C4-2B (cell line): ENCODE measurements around the gene SUCO.

Experiments
- H3K27ac ChIP-seq: fragments of 450-650 bp; 2 replicates; pipeline ENCODE4 v1.5.1; 2017
- ZFX ChIP-seq: fragments of 450-650 bp; IDR thresholded peaks from 2 replicates; pipeline ENCODE4 v1.6.1; 2017
- TF ChIP-seq, protein P1 (sequence below): fragments of 450-650 bp; conservative IDR thresholded peaks from 2 replicates; pipeline ENCODE4 v1.5.1; 2017; ENCODE audit warnings: mild to moderate bottlenecking

SUCO gene

DNA sequence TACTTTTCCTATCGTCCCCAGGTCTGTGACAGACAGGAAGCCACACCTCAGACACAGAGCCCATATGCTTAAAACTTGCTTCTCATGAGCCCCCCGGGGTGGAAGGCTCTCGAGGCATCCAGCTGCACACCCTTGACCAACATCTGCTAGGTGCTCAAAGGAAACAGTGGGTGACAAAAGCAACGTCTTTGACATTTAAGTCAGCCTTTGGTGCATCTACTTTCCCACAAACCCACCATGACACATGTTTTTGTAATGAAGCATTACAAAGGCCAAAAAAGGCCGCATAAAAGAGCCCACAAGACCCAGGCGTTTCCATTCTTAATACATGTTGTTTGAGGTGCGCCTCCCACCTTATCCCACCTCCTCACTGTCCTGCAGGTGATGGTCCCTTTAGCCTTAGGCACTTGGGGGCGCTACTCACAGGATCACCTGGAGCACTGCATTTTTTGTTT is 114.2 kb downstream of the SUCO start:
- no peak overlapping the region for H3K27ac ChIP-seq
- no peak for TF ChIP-seq ZFX
- TF ChIP-seq, protein P1, sequence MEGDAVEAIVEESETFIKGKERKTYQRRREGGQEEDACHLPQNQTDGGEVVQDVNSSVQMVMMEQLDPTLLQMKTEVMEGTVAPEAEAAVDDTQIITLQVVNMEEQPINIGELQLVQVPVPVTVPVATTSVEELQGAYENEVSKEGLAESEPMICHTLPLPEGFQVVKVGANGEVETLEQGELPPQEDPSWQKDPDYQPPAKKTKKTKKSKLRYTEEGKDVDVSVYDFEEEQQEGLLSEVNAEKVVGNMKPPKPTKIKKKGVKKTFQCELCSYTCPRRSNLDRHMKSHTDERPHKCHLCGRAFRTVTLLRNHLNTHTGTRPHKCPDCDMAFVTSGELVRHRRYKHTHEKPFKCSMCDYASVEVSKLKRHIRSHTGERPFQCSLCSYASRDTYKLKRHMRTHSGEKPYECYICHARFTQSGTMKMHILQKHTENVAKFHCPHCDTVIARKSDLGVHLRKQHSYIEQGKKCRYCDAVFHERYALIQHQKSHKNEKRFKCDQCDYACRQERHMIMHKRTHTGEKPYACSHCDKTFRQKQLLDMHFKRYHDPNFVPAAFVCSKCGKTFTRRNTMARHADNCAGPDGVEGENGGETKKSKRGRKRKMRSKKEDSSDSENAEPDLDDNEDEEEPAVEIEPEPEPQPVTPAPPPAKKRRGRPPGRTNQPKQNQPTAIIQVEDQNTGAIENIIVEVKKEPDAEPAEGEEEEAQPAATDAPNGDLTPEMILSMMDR: no peak

GRCh38 chr1:172647987-172648386 is 115.0 kb downstream of the SUCO start:
- no peak for TF ChIP-seq ZFX
- TF ChIP-seq, protein P1: no peak
- no peak overlapping the region for H3K27ac ChIP-seq

DNA sequence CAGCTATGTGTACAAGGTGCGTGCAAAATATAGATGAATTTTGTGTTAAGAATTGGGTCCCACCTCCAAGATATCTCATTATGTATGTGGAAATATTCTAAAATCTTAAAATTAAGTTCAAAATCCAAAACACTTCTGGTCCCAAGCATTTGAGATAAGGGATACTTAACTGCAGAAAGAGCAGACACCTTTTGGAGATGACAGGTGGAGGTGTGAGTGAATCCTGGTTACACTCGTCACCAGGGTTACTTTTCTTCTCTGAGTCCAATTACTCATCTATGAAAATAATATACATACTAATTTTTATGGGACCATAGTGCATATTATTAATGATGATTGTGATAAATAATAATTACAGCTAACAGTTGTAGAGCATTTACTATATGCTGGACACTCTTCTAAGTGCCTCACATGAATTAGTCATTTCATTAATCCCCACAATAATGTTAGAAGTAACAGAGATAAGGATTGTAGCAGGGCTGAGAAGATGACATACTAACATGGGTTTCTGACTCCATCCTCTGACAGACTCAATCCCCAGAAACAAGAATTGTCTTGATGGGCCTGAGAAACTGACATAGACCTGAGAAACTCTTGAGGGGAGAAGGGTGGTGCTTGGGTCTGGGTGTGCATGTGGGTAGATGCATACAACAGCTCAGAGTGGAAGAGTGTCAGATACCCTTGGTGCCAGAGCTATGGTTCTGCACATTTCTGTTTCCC is 117.7 kb downstream of the SUCO start:
- H3K27ac ChIP-seq: no peak overlapping the region
- TF ChIP-seq, protein P1: no peak
- no peak for TF ChIP-seq ZFX

DNA sequence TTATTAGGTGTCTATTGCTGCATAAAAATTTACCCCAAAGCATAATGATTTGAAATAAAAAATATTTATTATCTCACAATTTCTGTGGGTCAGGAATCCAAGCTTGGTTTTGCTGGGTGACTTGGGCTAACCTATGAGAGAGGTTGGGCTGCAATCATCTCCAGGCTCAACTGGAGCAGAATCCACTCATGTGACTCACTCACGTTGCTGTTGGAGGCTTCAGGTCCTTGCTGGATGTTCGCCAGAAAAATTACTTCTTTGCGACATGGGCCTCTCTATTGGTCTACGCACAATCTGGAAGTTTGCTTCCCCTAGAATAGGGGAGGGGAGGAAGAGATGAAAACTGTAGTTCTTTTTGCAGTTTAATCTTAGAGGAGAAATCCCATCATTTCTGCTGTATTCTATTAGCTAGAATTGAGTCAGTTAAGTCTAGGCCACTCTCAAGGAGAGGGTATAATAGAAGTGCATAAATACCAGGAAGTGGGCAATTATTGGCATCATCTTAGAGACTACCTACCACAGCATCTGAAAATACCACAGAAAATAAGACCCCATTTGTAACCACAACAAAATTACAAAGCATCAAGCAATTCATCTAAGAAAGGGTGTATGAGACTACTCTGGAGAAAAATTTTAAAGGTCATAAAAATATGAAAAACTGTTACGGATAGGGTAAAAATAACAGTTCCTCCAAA is 120.2 kb downstream of the SUCO start:
- no peak overlapping the region for H3K27ac ChIP-seq
- no peak for TF ChIP-seq ZFX
- TF ChIP-seq, protein P1: no peak

- no peak for TF ChIP-seq ZFX
- TF ChIP-seq, protein P1: no peak
- no peak overlapping the region for H3K27ac ChIP-seq
Observed at GRCh38 chr1:172654535-172654934, 121.6 kb downstream of the SUCO start.

DNA sequence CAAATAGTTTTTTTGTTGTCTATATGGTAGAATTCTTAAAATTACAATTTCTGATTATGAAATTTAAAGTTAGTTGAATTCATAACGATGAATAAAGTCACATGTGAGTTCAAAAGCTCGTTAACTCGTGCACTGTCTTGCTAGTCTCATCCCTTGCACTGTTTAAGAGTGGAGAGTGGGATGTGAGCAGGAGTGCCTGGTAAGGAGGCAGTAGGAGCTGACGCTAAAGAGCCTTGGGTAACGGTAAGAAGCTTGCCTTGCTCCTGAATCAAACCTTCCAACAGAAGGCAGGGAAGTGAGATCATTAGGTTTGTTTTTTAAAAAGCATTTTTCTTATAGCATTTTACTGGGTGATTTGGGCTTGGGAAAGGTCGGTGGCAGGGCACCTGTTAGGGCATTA is 123.6 kb downstream of the SUCO start:
- H3K27ac ChIP-seq: no peak overlapping the region
- no peak for TF ChIP-seq ZFX
- TF ChIP-seq, protein P1: no peak

DNA sequence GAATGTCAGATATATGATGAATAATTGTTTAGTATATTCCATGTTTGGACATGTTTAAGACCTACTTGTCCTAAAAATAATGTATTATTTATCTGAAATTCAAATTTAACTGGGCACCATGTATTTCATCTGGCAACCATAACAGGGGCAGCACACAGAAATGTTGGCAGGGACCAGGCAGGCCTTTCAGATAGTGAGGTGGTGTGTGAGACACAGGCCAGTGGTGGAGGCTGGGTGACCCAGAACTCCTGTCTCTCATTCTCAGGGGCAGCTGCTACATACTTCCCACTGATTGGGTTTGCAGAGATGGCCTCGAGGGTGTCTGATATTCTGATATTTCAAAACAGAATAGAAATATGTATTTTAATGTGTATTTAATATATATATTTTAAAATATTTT is 124.6 kb downstream of the SUCO start:
- TF ChIP-seq ZFX: no peak
- TF ChIP-seq, protein P1: no peak
- no peak overlapping the region for H3K27ac ChIP-seq
